SK-N-SH treated with all-trans-retinoic acid at 6 μM for 48 hours (cell line): ENCODE measurements around the gene EBF4.

Source experiments
- ATAC-seq: fragments of 200-7000 bp; cut with Tn5 transposase; 3 replicates; pipeline ENCODE4 v1.9.1; 2020; ENCODE audit warnings: mild to moderate bottlenecking, moderate library complexity
- ARNTL ChIP-seq: fragments of 450-650 bp; formaldehyde crosslinking; IDR thresholded peaks from 2 replicates; pipeline ENCODE4 v1.5.0; 2020; ENCODE audit warnings: low read depth, mild to moderate bottlenecking, moderate library complexity, borderline replicate concordance
- BACH2 ChIP-seq: fragments of 250-450 bp; sonication (Bioruptor Pico); IDR thresholded peaks from 2 replicates; pipeline ENCODE4 v1.9.0; 2021; ENCODE audit warnings: mild to moderate bottlenecking, borderline replicate concordance
- CSDC2 ChIP-seq: fragments of 250-450 bp; sonication (Bioruptor Pico); IDR thresholded peaks from 2 replicates; pipeline ENCODE4 v1.5.0; 2020; ENCODE audit warnings: mild to moderate bottlenecking, moderate library complexity
- CSRNP3 ChIP-seq: fragments of 250-450 bp; sonication (Bioruptor Pico); IDR thresholded peaks from 2 replicates; pipeline ENCODE4 v1.5.1; 2021; ENCODE audit warnings: mild to moderate bottlenecking, moderate library complexity
- ISL1 ChIP-seq: fragments of 250-450 bp; sonication (Bioruptor Pico); IDR thresholded peaks from 2 replicates; pipeline ENCODE4 v2.1.2; 2022; ENCODE audit warnings: mild to moderate bottlenecking, moderate library complexity
- OSR1 ChIP-seq: fragments of 250-450 bp; sonication (Bioruptor Pico); IDR thresholded peaks from 2 replicates; pipeline ENCODE4 v1.8.0; 2022; ENCODE audit warnings: moderate library complexity, mild to moderate bottlenecking, inconsistent platforms
- PATZ1 ChIP-seq: fragments of 250-450 bp; sonication (Bioruptor Pico); IDR thresholded peaks from 2 replicates; pipeline ENCODE4 v1.8.0; 2020; ENCODE audit warnings: mild to moderate bottlenecking, moderate library complexity, borderline replicate concordance
- POU6F1 ChIP-seq: fragments of 250-450 bp; sonication (Bioruptor Pico); IDR thresholded peaks from 2 replicates; pipeline ENCODE4 v1.8.0; 2021; ENCODE audit warnings: low read depth, mild to moderate bottlenecking, moderate library complexity, borderline replicate concordance
- PPARA ChIP-seq: fragments of 250-450 bp; sonication (Bioruptor Pico); IDR thresholded peaks from 2 replicates; pipeline ENCODE4 v1.5.0; 2020; ENCODE audit warnings: mild to moderate bottlenecking, borderline replicate concordance
- SNAI2 ChIP-seq: fragments of 250-450 bp; sonication (Bioruptor Pico); IDR thresholded peaks from 2 replicates; pipeline ENCODE4 v1.5.0; 2020; ENCODE audit warnings: mild to moderate bottlenecking, moderate library complexity
- TCF4 ChIP-seq: fragments of 250-450 bp; sonication (Bioruptor Pico); IDR thresholded peaks from 2 replicates; pipeline ENCODE4 v1.8.0; 2021; ENCODE audit warnings: mild to moderate bottlenecking, moderate library complexity, borderline replicate concordance
- TOX ChIP-seq: fragments of 250-450 bp; sonication (Bioruptor Pico); IDR thresholded peaks from 2 replicates; pipeline ENCODE4 v1.8.0; 2021; ENCODE audit warnings: mild to moderate bottlenecking, moderate library complexity, borderline replicate concordance
- TSHZ2 ChIP-seq: fragments of 250-450 bp; sonication (Bioruptor Pico); IDR thresholded peaks from 2 replicates; pipeline ENCODE4 v1.5.0; 2020; ENCODE audit warnings: mild to moderate bottlenecking, moderate library complexity
- ZC3H10 ChIP-seq: fragments of 250-450 bp; sonication (Bioruptor Pico); IDR thresholded peaks from 2 replicates; pipeline ENCODE4 v1.5.1; 2021; ENCODE audit warnings: mild to moderate bottlenecking, moderate library complexity
- ZFP3 ChIP-seq: fragments of 250-450 bp; sonication (Bioruptor Pico); IDR thresholded peaks from 2 replicates; pipeline ENCODE4 v1.5.0; 2020; ENCODE audit warnings: mild to moderate bottlenecking, moderate library complexity
- ZFP30 ChIP-seq: fragments of 450-650 bp; formaldehyde crosslinking; IDR thresholded peaks from 2 replicates; pipeline ENCODE4 v1.5.0; 2022; ENCODE audit warnings: mild to moderate bottlenecking, moderate library complexity
- ZNF70 ChIP-seq: fragments of 450-650 bp; formaldehyde crosslinking; IDR thresholded peaks from 2 replicates; pipeline ENCODE4 v1.5.0; 2020; ENCODE audit warnings: mild to moderate bottlenecking, moderate library complexity
- ZNF8 ChIP-seq: fragments of 450-650 bp; formaldehyde crosslinking; IDR thresholded peaks from 2 replicates; pipeline ENCODE4 v1.5.0; 2020; ENCODE audit warnings: mild to moderate bottlenecking, moderate library complexity

EBF4 gene

GRCh38 chr20:2741881-2742280 is 49.3 kb downstream of the EBF4 start (continued):
- TF ChIP-seq TSHZ2 (no peak), CSRNP3 (CRISPR knock-in tag) (no peak), SNAI2 (CRISPR knock-in tag) (no peak)

GRCh38 chr20:2742431-2742830 is 49.9 kb downstream of the EBF4 start:
- no peak for TF ChIP-seq ISL1 (CRISPR knock-in tag)
- no peak for TF ChIP-seq ZNF70 (CRISPR knock-in tag)
- TF ChIP-seq ZNF8 (CRISPR knock-in tag), result no peak
- TF ChIP-seq OSR1 (CRISPR knock-in tag), result no peak
- TF ChIP-seq PPARA (CRISPR knock-in tag), result no peak
- TF ChIP-seq SNAI2 (CRISPR knock-in tag), result no peak
- TF ChIP-seq CSRNP3 (CRISPR knock-in tag), result no peak
- TF ChIP-seq CSDC2 (CRISPR knock-in tag), result no peak
- TF ChIP-seq POU6F1 (CRISPR knock-in tag), result no peak
- TF ChIP-seq ARNTL (CRISPR knock-in tag), result no peak
- TF ChIP-seq TOX (CRISPR knock-in tag), result no peak
- no peak for TF ChIP-seq ZFP3 (CRISPR knock-in tag)
- TF ChIP-seq TSHZ2, result no peak
- no peak for TF ChIP-seq TCF4 (CRISPR knock-in tag)
- no peak for TF ChIP-seq PATZ1 (CRISPR knock-in tag)
- TF ChIP-seq BACH2 (CRISPR knock-in tag), result no peak
- ATAC-seq, result no peak

- TF ChIP-seq CSRNP3 (CRISPR knock-in tag), result no peak
- no peak for TF ChIP-seq ZFP30 (CRISPR knock-in tag)
- TF ChIP-seq ZC3H10 (CRISPR knock-in tag), result no peak
- TF ChIP-seq ZNF70 (CRISPR knock-in tag), result no peak
- TF ChIP-seq ZNF8 (CRISPR knock-in tag), result no peak
- ATAC-seq, result peak; percentile 89
These were observed 50.5 kb downstream of the EBF4 start for GRCh38 chr20:2742934-2743559.
